HT1080 (cell line): ENCODE measurements around the gene CPNE4. TPM values are rescaled to one million over a fixed set of nuclear protein-coding genes. Genes with fewer than 3 reads are reported as not detected.

Experiments used
- small RNA-seq: library from RNA; depleted of rRNA; stranded (forward); fragments of <200 nt; gene quantifications from one replicate; pipeline ENCODE3, GENCODE V24; 2014
- total RNA-seq: library from RNA; depleted of rRNA; stranded (reverse); fragments of >200 nt; shearing (Covaris generic); gene quantifications from 2 replicates; pipeline ENCODE4 v1.2.3, GENCODE V29; 2014

The CPNE4 gene
- total RNA-seq, 1 experiment from 2014 or later, result not detected

Small RNA genes within 50 kb of the gene (small RNA-seq; reads per million reads assigned to genes)
- gene AC107027.2, result not detected
- gene MIR5704, result not detected
